ENCODE measurements around the gene PTBP3.
"Not testable (repeated sequence)": the region's sequence is repeated elsewhere in the genome, so short reads cannot be mapped to it uniquely, and the experiment has no call there.

DNA sequence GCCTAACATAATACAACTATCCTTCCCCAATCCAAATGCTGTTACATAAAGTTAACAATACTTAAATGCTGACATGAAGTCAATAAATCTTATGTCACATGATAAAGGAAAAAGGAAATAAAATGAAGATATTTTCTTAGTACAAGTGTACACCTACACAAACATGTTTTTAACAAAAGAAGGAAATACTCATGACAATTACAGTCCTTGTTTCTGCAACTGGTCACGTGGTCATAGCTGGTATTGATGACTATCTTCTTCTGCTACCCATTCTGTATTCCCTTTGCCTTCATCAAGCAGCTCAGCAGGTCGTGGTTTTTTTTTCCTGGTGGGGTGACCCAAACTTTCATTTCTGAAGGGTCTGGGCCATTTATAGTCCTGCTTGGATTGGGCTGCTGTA lies 40.2 kb upstream of the PTBP3 start:
- TF ChIP-seq TAF1 (IDR thresholded peaks at IDR 0.05; ENCODE audit: low read depth); EP300 (conservative IDR thresholded peaks at IDR 0.05; ENCODE audit: poor library complexity, severe bottlenecking); EZH2 (IDR thresholded peaks at IDR 0.05; ENCODE audit: borderline replicate concordance, insufficient read depth, low read length, poor library complexity, severe bottlenecking): not testable (repeated sequence)
- TF ChIP-seq, protein P1, sequence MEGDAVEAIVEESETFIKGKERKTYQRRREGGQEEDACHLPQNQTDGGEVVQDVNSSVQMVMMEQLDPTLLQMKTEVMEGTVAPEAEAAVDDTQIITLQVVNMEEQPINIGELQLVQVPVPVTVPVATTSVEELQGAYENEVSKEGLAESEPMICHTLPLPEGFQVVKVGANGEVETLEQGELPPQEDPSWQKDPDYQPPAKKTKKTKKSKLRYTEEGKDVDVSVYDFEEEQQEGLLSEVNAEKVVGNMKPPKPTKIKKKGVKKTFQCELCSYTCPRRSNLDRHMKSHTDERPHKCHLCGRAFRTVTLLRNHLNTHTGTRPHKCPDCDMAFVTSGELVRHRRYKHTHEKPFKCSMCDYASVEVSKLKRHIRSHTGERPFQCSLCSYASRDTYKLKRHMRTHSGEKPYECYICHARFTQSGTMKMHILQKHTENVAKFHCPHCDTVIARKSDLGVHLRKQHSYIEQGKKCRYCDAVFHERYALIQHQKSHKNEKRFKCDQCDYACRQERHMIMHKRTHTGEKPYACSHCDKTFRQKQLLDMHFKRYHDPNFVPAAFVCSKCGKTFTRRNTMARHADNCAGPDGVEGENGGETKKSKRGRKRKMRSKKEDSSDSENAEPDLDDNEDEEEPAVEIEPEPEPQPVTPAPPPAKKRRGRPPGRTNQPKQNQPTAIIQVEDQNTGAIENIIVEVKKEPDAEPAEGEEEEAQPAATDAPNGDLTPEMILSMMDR (IDR thresholded peaks at IDR 0.05; ENCODE audit: poor library complexity, severe bottlenecking): not testable (repeated sequence)

Measured in neural cell (in vitro differentiated cells).